NK-92 treated with Interleukin-12 subunit alpha and Interleukin-12 subunit beta, amount 100 ng/mL, for 24 hours (cell line): Measurements from ENCODE around the gene TAF6.

ENCODE experiments used
- DNase-seq: peaks from one replicate; lab custom pipeline; 2025; lab: John Stamatoyannopoulos, UW

The TAF6 gene

GRCh38 chr7:100119072-100119969, at the start of gene TAF6, which contains the start of gene CNPY4:
TAF6 (minus strand) TSS chr7:100119358; CDS start chr7:100114209, 5,149 bp downstream.
CNPY4 (plus strand) TSS chr7:100119634; CDS start chr7:100119745, 111 bp downstream.
- peak; percentile 95 for DNase-seq

GRCh38 chr7:100167912-100168323, 48.8 kb upstream of the TAF6 start:
- no peak for DNase-seq

GRCh38 chr7:100166970-100167911, 48.1 kb upstream of the TAF6 start:
- no peak for DNase-seq

GRCh38 chr7:100166317-100166940, 47.3 kb upstream of the TAF6 start:
- DNase-seq = no peak

GRCh38 chr7:100163871-100164270, 44.7 kb upstream of the TAF6 start:
- DNase-seq = no peak

- no peak for DNase-seq
Observed at GRCh38 chr7:100163006-100163531, 43.9 kb upstream of the TAF6 start.

GRCh38 chr7:100160067-100160466, 40.9 kb upstream of the TAF6 start:
- DNase-seq = no peak

- no peak for DNase-seq
Observed at GRCh38 chr7:100159099-100159623, 40.0 kb upstream of the TAF6 start.

- DNase-seq = peak; percentile 85
Observed at GRCh38 chr7:100158229-100159098, 39.3 kb upstream of the TAF6 start, which contains the start of gene TRAPPC14. TRAPPC14 (minus strand) TSS chr7:100158723; CDS start chr7:100158499, 224 bp downstream.

GRCh38 chr7:100157334-100158228, 38.4 kb upstream of the TAF6 start:
- DNase-seq = no peak

GRCh38 chr7:100157069-100157333, 37.8 kb upstream of the TAF6 start:
- DNase-seq = no peak

GRCh38 chr7:100156331-100157068, 37.3 kb upstream of the TAF6 start:
- DNase-seq = no peak

- DNase-seq = no peak
Observed at GRCh38 chr7:100155553-100156317, 36.6 kb upstream of the TAF6 start.

GRCh38 chr7:100154651-100155491, 35.7 kb upstream of the TAF6 start:
- no peak for DNase-seq

- no peak for DNase-seq
Observed at GRCh38 chr7:100153708-100154535, 34.8 kb upstream of the TAF6 start.

- no peak for DNase-seq
Observed at GRCh38 chr7:100152937-100153666, 33.9 kb upstream of the TAF6 start.
